ENCODE measurements around the gene ITPRIPL1. TPM values are rescaled to one million over a fixed set of nuclear protein-coding genes. Genes with fewer than 3 reads are reported as not detected.

Gene ITPRIPL1
- total RNA-seq, 2 experiments from 2014 or later, result 59.8 to 60.7 TPM

- POLR2A ChIA-PET, result interaction anchor here (0.6 to 3.0 kb wide), 2 partner anchors 25 to 155 kb away, joined by 4 to 11 read pairs; no protein-coding TSS in a partner anchor
- CTCF ChIA-PET, result interaction anchor here (0.9 to 3.9 kb wide), 4 partner anchors 13 to 189 kb away, joined by 3 to 14 read pairs (median 7); partner anchors contain the start of gene NCAPH
Measured at GRCh38 chr2:96319396-96319795, 5.7 kb upstream of the ITPRIPL1 start.

- ChIA-PET POLR2A (interaction anchor here (0.6 to 3.0 kb wide), 10 partner anchors 13 to 208 kb away, joined by 4 to 25 read pairs (median 6); partner anchors contain the start of genes NCAPH, SNRNP200 and STARD7), CTCF (interaction anchor here (0.9 to 3.9 kb wide), 9 partner anchors 12 to 217 kb away, joined by 3 to 14 read pairs (median 5); partner anchors contain the start of gene NCAPH)
Measured at GRCh38 chr2:96320326-96320725, 4.8 kb upstream of the ITPRIPL1 start.

GRCh38 chr2:96320728-96321622, 4.1 kb upstream of the ITPRIPL1 start:
- ChIA-PET POLR2A (interaction anchor here (0.6 to 3.0 kb wide), 17 partner anchors 12 to 537 kb away, joined by 3 to 25 read pairs (median 5); partner anchors contain the start of genes ANKRD39, NCAPH, SNRNP200 and STARD7), CTCF (interaction anchor here (1.0 to 3.9 kb wide), 14 partner anchors 9 to 233 kb away, joined by 3 to 14 read pairs (median 4); partner anchors contain the start of gene NCAPH)

DNA sequence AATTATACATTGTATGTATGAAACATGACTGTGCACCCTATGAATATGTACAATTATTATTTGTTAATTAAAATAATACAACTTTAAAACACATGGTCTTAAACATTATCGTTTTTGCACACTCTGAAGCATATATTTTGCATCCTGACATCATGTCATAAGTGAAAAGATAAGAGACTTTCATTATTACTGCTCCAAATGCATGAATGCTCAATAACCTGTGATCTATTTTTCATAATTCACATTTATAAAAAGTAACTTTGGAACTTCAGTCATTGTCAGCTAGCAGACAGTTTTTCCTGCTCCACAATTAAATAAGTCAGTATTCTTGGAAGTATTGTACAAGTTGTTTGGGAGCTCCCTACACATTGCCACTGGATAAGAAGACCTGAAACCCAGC, 1.3 kb upstream of the ITPRIPL1 start:
- POLR2A ChIA-PET, result interaction anchor here (1.0 to 2.9 kb wide), 3 partner anchors 12 to 21 kb away, joined by 3 to 11 read pairs (median 6); partner anchors contain the start of gene SNRNP200
- CTCF ChIA-PET, result interaction anchor here (0.6 to 0.8 kb wide), 2 partner anchors 10 to 18 kb away, joined by 3 read pairs; no protein-coding TSS in a partner anchor

GRCh38 chr2:96324721-96325040, 436 bp upstream of the ITPRIPL1 start:
- POLR2A ChIA-PET, result interaction anchor here (1.2 to 3.0 kb wide), 5 partner anchors 11 to 22 kb away, joined by 3 to 20 read pairs (median 11); partner anchors contain the start of genes NCAPH and SNRNP200
- CTCF ChIA-PET, result interaction anchor here (0.7 to 1.3 kb wide), 3 partner anchors 19 to 202 kb away, joined by 3 read pairs; no protein-coding TSS in a partner anchor

GRCh38 chr2:96325884-96326255, 753 bp downstream of the ITPRIPL1 start:
- ChIA-PET CTCF (interaction anchor here (1.3 kb wide), 1 partner anchor 11 kb away, joined by 3 read pairs; no protein-coding TSS in a partner anchor), POLR2A (interaction anchor here (1.2 to 3.0 kb wide), 4 partner anchors 9 to 20 kb away, joined by 3 to 20 read pairs (median 14); partner anchors contain the start of genes NCAPH and SNRNP200)

- ChIA-PET POLR2A (interaction anchor here (2.9 to 3.0 kb wide), 2 partner anchors 9 to 21 kb away, joined by 11 to 20 read pairs; partner anchors contain the start of genes NCAPH and SNRNP200), CTCF (interaction anchor here (0.8 to 2.2 kb wide), 3 partner anchors 9 to 81 kb away, joined by 3 to 5 read pairs (median 4); partner anchors contain the start of gene NCAPH)
Measured at GRCh38 chr2:96326564-96326963, 1.4 kb downstream of the ITPRIPL1 start.

- CTCF ChIA-PET, result interaction anchor here (0.8 to 2.2 kb wide), 2 partner anchors 8 to 80 kb away, joined by 4 to 5 read pairs; partner anchors contain the start of gene NCAPH
- POLR2A ChIA-PET, result interaction anchor here (3.0 kb wide), 1 partner anchor 8 kb away, joined by 20 read pairs; the partner anchor contains the start of gene NCAPH
Measured at GRCh38 chr2:96326990-96327820, 2.1 kb downstream of the ITPRIPL1 start.

DNA sequence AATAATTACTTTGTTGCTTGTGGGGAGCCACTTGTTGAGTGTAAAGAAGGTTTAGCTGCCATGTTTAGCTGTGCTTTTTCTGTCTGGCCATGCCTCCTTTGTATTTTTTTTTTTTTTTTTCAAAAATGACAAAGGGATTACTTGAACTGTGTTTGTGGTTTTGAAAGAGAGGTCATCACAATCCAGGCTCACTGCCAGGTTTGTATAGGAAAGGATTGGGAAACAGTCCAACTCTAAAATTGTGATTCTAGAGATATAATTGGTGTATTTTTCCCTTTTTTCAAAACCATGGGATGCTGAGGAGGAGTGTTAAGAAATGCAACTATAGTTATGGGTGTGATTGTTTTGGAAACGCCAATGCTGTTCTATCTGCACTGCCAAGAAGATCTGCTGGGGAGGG, 4.3 kb downstream of the ITPRIPL1 start:
- ChIA-PET POLR2A (interaction anchor here (0.6 to 0.7 kb wide), 3 partner anchors 16 to 236 kb away, joined by 4 to 9 read pairs (median 4); no protein-coding TSS in a partner anchor), CTCF (no interaction called here)

GRCh38 chr2:96329874-96330273, 4.8 kb downstream of the ITPRIPL1 start:
- ChIA-PET POLR2A (interaction anchor here (0.6 to 0.7 kb wide), 2 partner anchors 17 to 23 kb away, joined by 4 to 9 read pairs; no protein-coding TSS in a partner anchor), CTCF (interaction anchor here (0.6 to 1.1 kb wide), 2 partner anchors 18 to 25 kb away, joined by 3 to 4 read pairs; partner anchors contain the start of gene SNRNP200)

DNA sequence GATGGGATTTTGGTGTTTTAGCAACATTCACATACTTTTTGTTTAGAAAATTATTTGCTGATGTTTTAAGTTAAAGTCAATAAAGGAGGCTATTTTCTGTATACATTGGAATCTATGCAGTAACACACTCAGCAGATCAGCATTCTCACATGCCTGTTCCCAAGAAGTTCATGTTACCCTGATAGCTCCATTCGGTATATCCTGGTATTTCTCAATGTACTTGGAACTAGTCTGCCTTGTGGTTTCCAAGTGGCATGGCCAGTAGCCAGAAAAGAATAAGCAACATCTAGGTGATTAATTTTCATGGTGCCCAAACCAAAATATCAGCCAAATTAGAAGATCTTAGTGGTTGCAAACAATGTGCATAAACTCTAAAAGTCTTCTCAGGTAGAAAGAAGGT, 5.3 kb downstream of the ITPRIPL1 start:
- POLR2A ChIA-PET, result no interaction called here
- CTCF ChIA-PET, result interaction anchor here (0.6 to 1.1 kb wide), 2 partner anchors 18 to 25 kb away, joined by 3 to 4 read pairs; partner anchors contain the start of gene SNRNP200

DNA sequence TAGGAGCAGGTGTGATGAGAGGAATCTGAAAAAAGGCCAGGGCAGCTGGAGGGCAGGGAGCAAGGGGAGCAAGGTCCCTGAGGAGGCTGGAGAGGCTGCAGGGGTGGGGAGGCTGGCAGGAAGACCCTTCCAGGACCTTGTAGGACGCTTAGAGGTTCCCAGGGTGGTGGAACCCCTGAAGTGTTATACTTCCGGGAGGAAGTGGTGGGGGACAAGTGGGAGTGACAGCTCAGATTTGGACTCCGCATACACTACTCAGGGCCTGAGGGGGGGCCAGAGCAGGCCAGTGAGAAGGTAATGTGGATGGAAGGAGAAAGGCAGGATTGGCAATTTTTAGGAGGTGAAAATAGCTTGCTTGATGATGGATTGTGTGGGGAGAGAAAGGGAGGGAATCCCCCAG, 8.6 kb downstream of the ITPRIPL1 start:
- CTCF ChIA-PET, result interaction anchor here (0.7 to 4.2 kb wide), 3 partner anchors 10 to 14 kb away, joined by 3 to 14 read pairs (median 3); no protein-coding TSS in a partner anchor

DNA sequence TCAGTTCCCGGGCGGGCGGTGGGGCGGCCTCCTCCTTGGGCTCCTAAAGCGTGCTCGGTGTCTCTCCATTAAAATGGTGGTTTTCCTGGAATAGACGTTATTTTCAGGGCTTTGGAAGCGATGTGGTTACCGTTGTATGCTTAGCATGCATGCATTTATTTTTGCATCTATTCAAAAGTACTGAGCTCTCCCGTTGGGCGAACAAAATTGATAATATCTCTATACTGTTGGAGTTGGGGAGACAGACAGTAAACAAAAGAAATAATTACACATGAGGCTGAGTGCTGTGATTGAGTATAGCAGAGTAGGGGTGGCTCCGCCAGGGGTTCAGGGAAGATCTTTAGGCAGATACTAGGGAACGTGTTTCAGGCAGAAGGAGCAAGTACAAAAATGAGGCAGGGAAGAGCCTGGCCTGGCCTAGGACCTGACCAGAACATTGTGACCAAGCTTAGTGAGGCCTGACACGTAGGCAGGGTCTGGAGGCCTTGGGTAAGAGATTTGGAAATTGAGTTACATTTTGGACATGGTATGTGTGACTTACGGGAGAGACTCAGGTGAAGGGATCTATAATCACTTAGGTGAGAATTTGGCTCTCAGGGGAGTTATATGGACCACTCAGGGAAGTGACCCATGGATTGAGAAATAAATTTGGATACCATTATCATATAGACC, 11.1 kb downstream of the ITPRIPL1 start:
- ChIA-PET CTCF (interaction anchor here (0.8 to 4.2 kb wide), 2 partner anchors 11 to 15 kb away, joined by 3 to 14 read pairs; partner anchors contain the start of gene ITPRIPL1), POLR2A (interaction anchor here (0.6 to 2.1 kb wide), 7 partner anchors 8 to 121 kb away, joined by 3 to 20 read pairs (median 5); partner anchors contain the start of gene ITPRIPL1)

More for the DNA sequence above, 8.6 kb downstream of the ITPRIPL1 start:
- POLR2A ChIA-PET, result interaction anchor here (1.4 to 1.7 kb wide), 2 partner anchors 12 to 13 kb away, joined by 5 to 15 read pairs; no protein-coding TSS in a partner anchor

DNA sequence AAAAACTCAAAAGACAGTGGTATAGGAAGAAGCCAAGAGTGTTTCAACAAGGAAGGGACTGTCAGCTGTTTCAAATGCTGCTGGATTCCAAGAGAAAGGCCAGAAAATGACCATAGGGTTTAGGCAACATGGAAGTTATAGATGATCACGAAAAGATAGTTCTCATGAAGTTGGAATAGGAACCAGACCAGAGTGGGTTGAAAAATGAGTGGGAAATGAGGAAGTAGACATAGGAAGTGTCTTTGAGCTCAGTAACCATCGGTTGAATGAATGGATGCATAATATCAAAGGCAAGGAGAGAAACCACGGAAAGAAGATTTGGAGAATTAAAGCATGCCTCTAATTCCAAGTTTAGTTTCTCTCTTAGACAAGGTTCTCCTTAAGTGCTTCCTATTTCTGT, 11.8 kb downstream of the ITPRIPL1 start:
- ChIA-PET CTCF (interaction anchor here (0.5 to 4.2 kb wide), 3 partner anchors 11 to 1618 kb away, joined by 3 to 14 read pairs (median 4); partner anchors contain the start of gene ITPRIPL1), POLR2A (interaction anchor here (1.4 kb wide), 1 partner anchor 16 kb away, joined by 4 read pairs; no protein-coding TSS in a partner anchor)

GRCh38 chr2:96340493-96341414, 15.6 kb downstream of the ITPRIPL1 start:
- ChIA-PET CTCF (interaction anchor here (0.7 to 1.8 kb wide), 5 partner anchors 19 to 168 kb away, joined by 3 to 8 read pairs (median 4); no protein-coding TSS in a partner anchor), POLR2A (interaction anchor here (0.5 to 3.2 kb wide), 8 partner anchors 9 to 503 kb away, joined by 3 to 25 read pairs (median 3); partner anchors contain the start of genes ANKRD23, ARID5A and ITPRIPL1)

DNA sequence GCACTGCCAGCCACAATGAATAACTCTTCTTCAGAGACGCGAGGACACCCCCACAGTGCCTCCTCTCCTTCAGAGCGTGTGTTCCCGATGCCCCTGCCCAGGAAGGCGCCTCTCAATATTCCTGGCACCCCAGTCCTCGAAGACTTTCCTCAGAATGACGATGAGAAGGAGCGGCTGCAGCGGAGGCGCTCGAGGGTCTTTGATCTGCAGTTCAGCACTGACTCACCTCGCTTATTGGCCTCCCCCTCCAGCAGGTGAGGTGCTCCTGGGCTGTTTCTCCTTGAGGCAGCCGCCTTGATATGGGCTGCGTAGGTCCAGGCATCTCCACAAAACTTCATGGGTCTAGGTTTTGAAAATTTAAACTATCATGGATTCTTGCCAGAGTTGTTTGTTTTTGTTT, 16.5 kb downstream of the ITPRIPL1 start:
- ChIA-PET CTCF (interaction anchor here (0.9 to 1.8 kb wide), 6 partner anchors 18 to 213 kb away, joined by 3 to 8 read pairs (median 4); partner anchors contain the start of gene SNRNP200), POLR2A (interaction anchor here (0.9 to 3.2 kb wide), 5 partner anchors 16 to 185 kb away, joined by 3 to 25 read pairs (median 3); partner anchors contain the start of gene ITPRIPL1)

All from activated CD8-positive, alpha-beta memory T cell treated with anti-CD3 and anti-CD28 coated beads for 36 hours (primary cell).